Skeletal muscle tissue (tissue), 4 donors: ENCODE data around the gene MED29. TPM values are rescaled to one million over a fixed set of nuclear protein-coding genes. Genes with fewer than 3 reads are reported as not detected.

Source experiments
- H3K27ac ChIP-seq: one replicate; pipeline ENCODE4 v1.7.0; 2013; ENCODE audit warnings: mild to moderate bottlenecking, low read depth, low read length, inconsistent platforms
- H3K27me3 ChIP-seq, 3 donors: one replicate each; pipeline ENCODE4 v1.7.0; 2013; ENCODE audit warnings: low read length in 3 of 3; ENCODE audit not compliant: control insufficient read depth in 3 of 3, insufficient read depth in 3 of 3
- H3K36me3 ChIP-seq, 3 donors: one replicate each; pipeline ENCODE4 v1.7.0; 2013; ENCODE audit warnings: low read length in 3 of 3; ENCODE audit not compliant: control insufficient read depth in 3 of 3, insufficient read depth in 3 of 3
- H3K4me1 ChIP-seq, 3 donors: one replicate each; pipeline ENCODE4 v1.7.0; 2013; ENCODE audit warnings: low read length in 3 of 3, mild to moderate bottlenecking in 3 of 3; ENCODE audit not compliant: control insufficient read depth in 3 of 3, insufficient read depth in 3 of 3
- H3K4me3 ChIP-seq, 3 donors: one replicate each; pipeline ENCODE4 v1.7.0; 2013; ENCODE audit warnings: low read length in 3 of 3
- H3K9ac ChIP-seq, 3 donors: one replicate each; pipeline ENCODE4 v1.7.0; 2013; ENCODE audit warnings: low read length in 3 of 3, mild to moderate bottlenecking in 3 of 3, moderate library complexity in 2 of 3, low read depth in 1 of 3
- H3K9me3 ChIP-seq, 3 donors: one replicate each; pipeline ENCODE4 v1.7.0; 2013; ENCODE audit warnings: low read length in 3 of 3; ENCODE audit not compliant: control insufficient read depth in 3 of 3
- total RNA-seq: library from RNA; depleted of rRNA; stranded (reverse); fragments of >200 nt; gene quantifications from one replicate; pipeline ENCODE4 v1.2.3, GENCODE V29; 2014
- donor health status: Osteomylitis.

Gene MED29
- total RNA-seq, 1 donor from 2014 or later: 9.4 TPM

- peak within 1 kb of the TSS; percentile 97 to 99 (median 98) for H3K9ac ChIP-seq
- peaks cover 22 to 38% (median 29%) of the 10 kb centered on the region in 3 donors for H3K4me1 ChIP-seq
- peak within 1 kb of the TSS; percentile 74 for H3K27ac ChIP-seq
- peaks cover 25 to 27% (median 27%) of the 10 kb centered on the region in 3 donors for H3K36me3 ChIP-seq
- peak within 1 kb of the TSS; percentile 95 to 99 (median 98) for H3K4me3 ChIP-seq
- no peaks in the 10 kb centered on the region for H3K9me3 ChIP-seq
- peaks cover 0 to 5% (median 0%) of the 10 kb centered on the region in 3 donors for H3K27me3 ChIP-seq
Observed at GRCh38 chr19:39435499-39436349, 44.5 kb downstream of the MED29 start, which contains the start of gene RPS16. Gene RPS16 (minus strand): TSS chr19:39435949. CDS start chr19:39435895, 54 bp downstream.

- no peaks in the 10 kb centered on the region for H3K9me3 ChIP-seq
- H3K27me3 ChIP-seq: peaks cover 0 to 5% (median 0%) of the 10 kb centered on the region in 3 donors
- H3K9ac ChIP-seq: peak overlapping the region; percentile 76 to 86 (median 77)
Observed at GRCh38 chr19:39436350-39436716, 45.2 kb downstream of the MED29 start.

GRCh38 chr19:39438270-39438934 lies 47.2 kb downstream of the MED29 start:
- Histone ChIP-seq H3K9ac (no peak overlapping the region), H3K4me3 (no peak overlapping the region), H3K27ac (no peak overlapping the region), H3K9me3 (no peaks in the 10 kb centered on the region), H3K4me1 (peaks cover 22 to 31% (median 29%) of the 10 kb centered on the region in 3 donors), H3K36me3 (peaks cover 10 to 14% (median 12%) of the 10 kb centered on the region in 3 donors), H3K27me3 (peaks cover 0 to 5% (median 0%) of the 10 kb centered on the region in 3 donors)

More at GRCh38 chr19:39436350-39436716, 45.2 kb downstream of the MED29 start:
- H3K4me3 ChIP-seq: peak overlapping the region; percentile 66 to 99 (median 78)
- peaks cover 22 to 33% (median 29%) of the 10 kb centered on the region in 3 donors for H3K4me1 ChIP-seq
- H3K27ac ChIP-seq: peak overlapping the region; percentile 74
- peaks cover 21 to 27% (median 22%) of the 10 kb centered on the region in 3 donors for H3K36me3 ChIP-seq

- Histone ChIP-seq H3K36me3 (peaks cover 7 to 13% (median 10%) of the 10 kb centered on the region in 3 donors), H3K9ac (peak overlapping the region; percentile 99), H3K4me3 (peak overlapping the region; percentile 97 to 100 (median 99)), H3K9me3 (no peaks in the 10 kb centered on the region), H3K4me1 (peaks cover 24 to 30% (median 25%) of the 10 kb centered on the region in 3 donors), H3K27ac (peak overlapping the region; percentile 92), H3K27me3 (no peaks in the 10 kb centered on the region)
Observed at GRCh38 chr19:39444598-39445195, 53.5 kb downstream of the MED29 start.

- Histone ChIP-seq H3K36me3 (peaks cover 7 to 14% (median 10%) of the 10 kb centered on the region in 3 donors), H3K4me3 (peak within 1 kb of the TSS; percentile 97 to 100 (median 99)), H3K27me3 (no peaks in the 10 kb centered on the region), H3K27ac (peak within 1 kb of the TSS; percentile 92), H3K9me3 (no peaks in the 10 kb centered on the region), H3K9ac (peak within 1 kb of the TSS; percentile 99), H3K4me1 (peaks cover 25 to 28% (median 28%) of the 10 kb centered on the region in 3 donors)
Observed at GRCh38 chr19:39445196-39446111, 54.3 kb downstream of the MED29 start, which contains the start of gene SUPT5H. Gene SUPT5H (plus strand): TSS chr19:39445582. CDS start chr19:39445891, 309 bp downstream.

GRCh38 chr19:39446365-39447084 lies 55.3 kb downstream of the MED29 start:
- H3K9me3 ChIP-seq: no peaks in the 10 kb centered on the region
- H3K27me3 ChIP-seq: no peaks in the 10 kb centered on the region
- peak overlapping the region; percentile 92 for H3K27ac ChIP-seq
- H3K9ac ChIP-seq: peak overlapping the region; percentile 99
- peaks cover 25 to 28% (median 28%) of the 10 kb centered on the region in 3 donors for H3K4me1 ChIP-seq
- peaks cover 7 to 15% (median 10%) of the 10 kb centered on the region in 3 donors for H3K36me3 ChIP-seq
- peak overlapping the region; percentile 97 to 100 (median 99) for H3K4me3 ChIP-seq

GRCh38 chr19:39448271-39448670 lies 57.1 kb downstream of the MED29 start:
- Histone ChIP-seq H3K4me3 (no peak overlapping the region), H3K9ac (no peak overlapping the region), H3K27me3 (no peaks in the 10 kb centered on the region), H3K4me1 (peaks cover 25 to 31% (median 31%) of the 10 kb centered on the region in 3 donors), H3K27ac (no peak overlapping the region), H3K9me3 (no peaks in the 10 kb centered on the region), H3K36me3 (peaks cover 10 to 15% (median 10%) of the 10 kb centered on the region in 3 donors)

GRCh38 chr19:39449116-39449797 lies 58.1 kb downstream of the MED29 start:
- H3K27me3 ChIP-seq: no peaks in the 10 kb centered on the region
- H3K36me3 ChIP-seq: peaks cover 10 to 20% (median 16%) of the 10 kb centered on the region in 3 donors
- H3K9me3 ChIP-seq: no peaks in the 10 kb centered on the region
- peaks cover 25 to 31% (median 31%) of the 10 kb centered on the region in 3 donors for H3K4me1 ChIP-seq
- no peak overlapping the region for H3K4me3 ChIP-seq
- no peak overlapping the region for H3K27ac ChIP-seq
- no peak overlapping the region for H3K9ac ChIP-seq
